ENCODE data around the gene COMMD10. TPM values are rescaled to one million over a fixed set of nuclear protein-coding genes. Genes with fewer than 3 reads are reported as not detected.

Gene COMMD10
- total RNA-seq, 4 donors from 2014 or later = 17.6 to 35.7 (median 25.7) TPM

GRCh38 chr5:116297296-116297814, 212.5 kb downstream of the COMMD10 start:
- H3K9me3 ChIP-seq = peaks cover 0 to 16% (median 9%) of the 10 kb centered on the region in 4 donors
- no peaks in the 10 kb centered on the region for H3K4me1 ChIP-seq
- 84% methylated on average over 5 of the region's 5 CpGs for WGBS
- H3K4me3 ChIP-seq = no peak overlapping the region
- H3K27me3 ChIP-seq = no peaks in the 10 kb centered on the region
- intact Hi-C loops (cut with DNase I) = no loop called here
- H3K36me3 ChIP-seq = peaks cover 4 to 52% (median 25%) of the 10 kb centered on the region in 4 donors
- TF ChIP-seq POLR2AphosphoS5 (IDR thresholded peaks at IDR 0.05) (no peak), POLR2A (IDR thresholded peaks at IDR 0.05; ENCODE audit: low read depth) (no peak), EP300 (IDR thresholded peaks at IDR 0.05) (no peak)
- TF ChIP-seq, protein P1, sequence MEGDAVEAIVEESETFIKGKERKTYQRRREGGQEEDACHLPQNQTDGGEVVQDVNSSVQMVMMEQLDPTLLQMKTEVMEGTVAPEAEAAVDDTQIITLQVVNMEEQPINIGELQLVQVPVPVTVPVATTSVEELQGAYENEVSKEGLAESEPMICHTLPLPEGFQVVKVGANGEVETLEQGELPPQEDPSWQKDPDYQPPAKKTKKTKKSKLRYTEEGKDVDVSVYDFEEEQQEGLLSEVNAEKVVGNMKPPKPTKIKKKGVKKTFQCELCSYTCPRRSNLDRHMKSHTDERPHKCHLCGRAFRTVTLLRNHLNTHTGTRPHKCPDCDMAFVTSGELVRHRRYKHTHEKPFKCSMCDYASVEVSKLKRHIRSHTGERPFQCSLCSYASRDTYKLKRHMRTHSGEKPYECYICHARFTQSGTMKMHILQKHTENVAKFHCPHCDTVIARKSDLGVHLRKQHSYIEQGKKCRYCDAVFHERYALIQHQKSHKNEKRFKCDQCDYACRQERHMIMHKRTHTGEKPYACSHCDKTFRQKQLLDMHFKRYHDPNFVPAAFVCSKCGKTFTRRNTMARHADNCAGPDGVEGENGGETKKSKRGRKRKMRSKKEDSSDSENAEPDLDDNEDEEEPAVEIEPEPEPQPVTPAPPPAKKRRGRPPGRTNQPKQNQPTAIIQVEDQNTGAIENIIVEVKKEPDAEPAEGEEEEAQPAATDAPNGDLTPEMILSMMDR (IDR thresholded peaks at IDR 0.05) = no peak
- H3K27ac ChIP-seq (replicated peaks in 1 of 4) = no peak overlapping the region
- no peak for DNase-seq (ENCODE audit: extremely low spot score)

DNA sequence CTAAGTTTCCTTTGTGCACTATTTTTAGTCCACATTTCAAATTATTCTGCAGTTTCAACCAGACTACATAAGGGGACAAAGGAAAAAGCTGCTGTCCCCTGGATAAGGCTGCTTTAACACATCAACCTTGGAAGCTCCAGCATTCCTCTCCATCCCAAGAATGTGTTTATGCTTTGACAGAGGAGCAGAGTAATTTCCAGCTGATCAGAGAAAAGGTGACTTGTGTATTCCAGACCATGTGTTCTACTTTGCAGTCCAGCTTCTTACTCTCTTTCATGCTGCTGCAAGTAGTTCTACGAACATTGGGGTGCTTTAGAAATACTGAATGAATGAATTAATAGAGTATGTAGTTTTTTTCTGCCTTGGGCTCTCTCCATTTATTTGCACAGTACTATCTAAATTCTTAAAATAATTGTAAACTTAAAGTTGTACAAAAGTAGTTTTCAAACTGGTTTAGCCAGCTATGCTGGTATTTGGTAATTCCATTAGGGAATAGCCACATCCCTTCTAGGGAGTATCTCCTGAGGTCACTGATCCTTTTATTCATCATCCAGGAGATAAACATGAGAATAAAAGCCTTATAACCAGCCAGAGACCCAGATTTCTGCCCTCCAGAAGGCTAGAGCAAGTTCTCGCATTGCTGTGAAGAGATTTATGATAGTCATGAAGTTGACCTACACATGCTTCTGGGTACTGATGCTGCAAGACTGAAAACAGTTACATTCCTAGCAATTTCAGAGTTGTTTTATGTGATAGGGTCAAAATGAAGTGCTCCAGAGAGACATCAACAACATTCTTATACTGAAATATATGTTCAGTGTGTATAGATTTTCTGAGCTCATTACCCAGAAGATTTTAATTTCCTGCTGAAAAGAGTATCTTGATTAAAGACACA, 215.2 kb downstream of the COMMD10 start:
- 80% methylated on average over 2 of the region's 2 CpGs for WGBS
- Histone ChIP-seq H3K27me3 (no peaks in the 10 kb centered on the region), H3K27ac (replicated peaks in 1 of 4) (no peak overlapping the region), H3K4me3 (no peak overlapping the region), H3K36me3 (peaks cover 13 to 65% (median 37%) of the 10 kb centered on the region in 4 donors), H3K4me1 (no peaks in the 10 kb centered on the region), H3K9me3 (peaks cover 0 to 19% (median 9%) of the 10 kb centered on the region in 4 donors)
- DNase-seq (ENCODE audit: extremely low spot score) = no peak
- TF ChIP-seq POLR2AphosphoS5 (IDR thresholded peaks at IDR 0.05) (no peak), EP300 (IDR thresholded peaks at IDR 0.05) (no peak), POLR2A (IDR thresholded peaks at IDR 0.05; ENCODE audit: low read depth) (no peak)
- TF ChIP-seq, protein P1 (IDR thresholded peaks at IDR 0.05) = no peak
- intact Hi-C loops (cut with DNase I) = no loop called here

DNA sequence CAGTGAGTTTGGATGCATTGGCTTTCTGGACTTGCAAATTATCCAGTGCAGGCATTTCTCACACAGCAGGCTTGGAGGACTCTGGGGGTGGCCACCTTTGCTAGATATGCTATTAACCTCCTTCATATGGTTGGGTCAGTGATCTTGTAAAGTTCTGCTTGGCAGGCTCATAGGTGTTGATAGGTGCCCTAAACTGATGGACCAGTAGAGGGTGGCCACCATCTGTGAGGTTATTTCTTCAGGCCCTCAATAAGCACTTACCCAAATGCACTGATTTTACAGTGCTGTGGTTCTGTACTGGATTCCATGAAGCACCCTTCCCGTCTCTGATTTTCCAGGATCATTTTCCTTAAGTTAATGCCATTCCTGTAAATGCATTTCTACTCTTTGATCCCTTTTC, 216.3 kb downstream of the COMMD10 start:
- Histone ChIP-seq H3K27me3 (no peaks in the 10 kb centered on the region), H3K4me1 (no peaks in the 10 kb centered on the region), H3K27ac (replicated peaks in 1 of 4) (no peak overlapping the region), H3K9me3 (peaks cover 0 to 26% (median 11%) of the 10 kb centered on the region in 4 donors), H3K4me3 (no peak overlapping the region), H3K36me3 (peaks cover 24 to 76% (median 47%) of the 10 kb centered on the region in 4 donors)
- 96% methylated on average over 1 of the region's 1 CpG for WGBS
- intact Hi-C loops (cut with DNase I) = no loop called here
- TF ChIP-seq, protein P1 (IDR thresholded peaks at IDR 0.05) = no peak
- no peak for TF ChIP-seq POLR2A (IDR thresholded peaks at IDR 0.05; ENCODE audit: low read depth)
- TF ChIP-seq POLR2AphosphoS5 (IDR thresholded peaks at IDR 0.05) = no peak
- no peak for TF ChIP-seq EP300 (IDR thresholded peaks at IDR 0.05)
- no peak for DNase-seq (ENCODE audit: extremely low spot score)

- no peaks in the 10 kb centered on the region for H3K27me3 ChIP-seq
- intact Hi-C loops (cut with DNase I) = no loop called here
- WGBS = 87% methylated on average over 1 of the region's 1 CpG
- H3K4me3 ChIP-seq = no peak overlapping the region
- no peak overlapping the region for H3K27ac ChIP-seq (replicated peaks in 1 of 4)
- TF ChIP-seq, protein P1 (IDR thresholded peaks at IDR 0.05) = no peak
- TF ChIP-seq POLR2AphosphoS5 (IDR thresholded peaks at IDR 0.05) = no peak
- no peak for TF ChIP-seq EP300 (IDR thresholded peaks at IDR 0.05)
- no peak for TF ChIP-seq POLR2A (IDR thresholded peaks at IDR 0.05; ENCODE audit: low read depth)
- peaks cover 0 to 34% (median 21%) of the 10 kb centered on the region in 4 donors for H3K9me3 ChIP-seq
- H3K36me3 ChIP-seq = peaks cover 28 to 84% (median 60%) of the 10 kb centered on the region in 4 donors
- no peak for DNase-seq (ENCODE audit: extremely low spot score)
- H3K4me1 ChIP-seq = no peaks in the 10 kb centered on the region
These were observed 218.5 kb downstream of the COMMD10 start for GRCh38 chr5:116303340-116303739.
